Activated CD8-positive, alpha-beta memory T cell treated with anti-CD3 and anti-CD28 coated beads, Interleukin-2, amount 50 U/mL, for 1 hour (primary cell): Measurements from ENCODE around the gene KCNA1.

Source experiments
- DNase-seq: peaks from one replicate; pipeline ENCODE4 v3.0.0-alpha.2; 2020; ENCODE audit errors: extremely low read depth

The KCNA1 gene

GRCh38 chr12:4960547-4960946 is 50.8 kb downstream of the KCNA1 start:
- DNase-seq = no peak

GRCh38 chr12:4961311-4961710 is 51.6 kb downstream of the KCNA1 start:
- no peak for DNase-seq

GRCh38 chr12:4962539-4963486 is 53.1 kb downstream of the KCNA1 start:
- no peak for DNase-seq
